Measurements from ENCODE around the gene RALB. TPM values are rescaled to one million over a fixed set of nuclear protein-coding genes. Genes with fewer than 3 reads are reported as not detected.

RALB gene
- total RNA-seq, 1 donor from 2014 or later, result 40.4 TPM

GRCh38 chr2:120312076-120312475 is 59.4 kb downstream of the RALB start:
- DNase-seq (ENCODE audit: extremely low spot score, unreplicated experiment), result no peak
- no peak overlapping the region for H3K27ac Mint-ChIP-seq
- H3K4me1 Mint-ChIP-seq (ENCODE audit: unreplicated experiment), result peaks cover 10% of the 10 kb centered on the region
- H3K27me3 Mint-ChIP-seq, result peaks cover 22% of the 10 kb centered on the region
- TF ChIP-seq CTCF (conservative IDR thresholded peaks at IDR 0.05), result no peak
- H3K9me3 Mint-ChIP-seq, result no peaks in the 10 kb centered on the region
- no peaks in the 10 kb centered on the region for H3K36me3 Mint-ChIP-seq
- H3K4me3 Mint-ChIP-seq, result no peak overlapping the region

GRCh38 chr2:120312860-120313694 is 60.4 kb downstream of the RALB start:
- Mint-ChIP-seq H3K4me1 (ENCODE audit: unreplicated experiment) (peaks cover 10% of the 10 kb centered on the region), H3K27ac (peak overlapping the region; percentile 4), H3K9me3 (no peaks in the 10 kb centered on the region), H3K4me3 (peak overlapping the region; percentile 85), H3K36me3 (no peaks in the 10 kb centered on the region), H3K27me3 (peaks cover 22% of the 10 kb centered on the region)
- TF ChIP-seq CTCF (conservative IDR thresholded peaks at IDR 0.05), result peak; percentile 95
- peak; percentile 84 for DNase-seq (ENCODE audit: extremely low spot score, unreplicated experiment)

- no peak for DNase-seq (ENCODE audit: extremely low spot score, unreplicated experiment)
- H3K4me3 Mint-ChIP-seq, result no peak overlapping the region
- H3K27ac Mint-ChIP-seq, result peak overlapping the region; percentile 4
- peaks cover 24% of the 10 kb centered on the region for H3K27me3 Mint-ChIP-seq
- TF ChIP-seq CTCF (conservative IDR thresholded peaks at IDR 0.05), result no peak
- H3K9me3 Mint-ChIP-seq, result no peaks in the 10 kb centered on the region
- H3K36me3 Mint-ChIP-seq, result no peaks in the 10 kb centered on the region
- H3K4me1 Mint-ChIP-seq (ENCODE audit: unreplicated experiment), result peaks cover 13% of the 10 kb centered on the region
Measured at GRCh38 chr2:120313695-120314615, 61.3 kb downstream of the RALB start.

GRCh38 chr2:120314690-120315366 is 62.2 kb downstream of the RALB start:
- DNase-seq (ENCODE audit: extremely low spot score, unreplicated experiment), result no peak
- Mint-ChIP-seq H3K36me3 (no peaks in the 10 kb centered on the region), H3K27ac (peak overlapping the region; percentile 42), H3K9me3 (no peaks in the 10 kb centered on the region), H3K4me1 (ENCODE audit: unreplicated experiment) (peaks cover 15% of the 10 kb centered on the region), H3K27me3 (peaks cover 26% of the 10 kb centered on the region), H3K4me3 (no peak overlapping the region)
- no peak for TF ChIP-seq CTCF (conservative IDR thresholded peaks at IDR 0.05)

- peak overlapping the region; percentile 42 for H3K27ac Mint-ChIP-seq
- H3K9me3 Mint-ChIP-seq, result no peaks in the 10 kb centered on the region
- peaks cover 27% of the 10 kb centered on the region for H3K27me3 Mint-ChIP-seq
- no peak for DNase-seq (ENCODE audit: extremely low spot score, unreplicated experiment)
- no peak for TF ChIP-seq CTCF (conservative IDR thresholded peaks at IDR 0.05)
- peaks cover 17% of the 10 kb centered on the region for H3K4me1 Mint-ChIP-seq (ENCODE audit: unreplicated experiment)
- no peak overlapping the region for H3K4me3 Mint-ChIP-seq
- H3K36me3 Mint-ChIP-seq, result no peaks in the 10 kb centered on the region
Measured at GRCh38 chr2:120315367-120316033, 62.8 kb downstream of the RALB start.

Measured in type B pancreatic cell (in vitro differentiated cells).